K562 (cell line): ENCODE measurements around the gene ATP5PD. TPM values are rescaled to one million over a fixed set of nuclear protein-coding genes. Genes with fewer than 3 reads are reported as not detected.

Experiments used
- ATAC-seq: fragments of 200-7000 bp; cut with Tn5 transposase; 3 replicates; pipeline ENCODE4 v1.9.1; 2020; ENCODE audit warnings: moderate library complexity
- BruUV-seq: library from RNA; stranded (reverse); fragments of 400-500 nt; replicated peaks from 2 replicates; lab custom pipeline; 2021; lab: Mats Ljungman, UMichigan
- CTCF ChIA-PET: fragments of 300-600 bp; formaldehyde crosslinking; extraction: SDS; loops from one replicate; lab custom pipeline; 2021; ENCODE audit warnings: low intra/inter-chr PET ratio; lab: Yijun Ruan, JAX
- POLR2A ChIA-PET: fragments of 300-600, 350-650 bp; sonication (Branson Sonifier 250); formaldehyde crosslinking; extraction: SDS; loops from one replicate; lab custom pipeline; 2021; ENCODE audit warnings: antibody characterized with exemption, inconsistent platforms; lab: Yijun Ruan, JAX
- DNase-seq, 4 experiments: peaks; one replicate each; pipeline versions ENCODE4 v3.0.0 to v3.0.0-alpha.2; 2011 to 2018; ENCODE audit warnings: low spot score in 3 of 4, mixed read lengths in 3 of 4; ENCODE audit errors: extremely low read depth in 1 of 4
- FAIRE-seq: peaks from 2 replicates; lab custom pipeline; 2011; peaks lifted over from hg19 to GRCh38; lab: Jason Lieb, UNC
- H2AFZ ChIP-seq: 2 replicates; pipeline ENCODE4 v1.6.0; 2011; ENCODE audit warnings: low read depth, low read length, control low read depth, inconsistent platforms
- H3K27ac ChIP-seq: fragments of 200-600 bp; 3 replicates; pipeline ENCODE4 v1.8.0; 2011; ENCODE audit warnings: low read depth, mild to moderate bottlenecking, control low read depth, inconsistent platforms, low read length, moderate library complexity, mixed read lengths; ENCODE audit errors: extremely low read depth
- H3K27me3 ChIP-seq, 2 experiments: fragments of 300-600 bp in 1 of 2; 2 replicates in 1 of 2; 3 replicates in 1 of 2; pipeline versions ENCODE4 v1.6.0 to v1.8.0; 2011; ENCODE audit warnings: inconsistent platforms in 2 of 2, low read length in 2 of 2, mild to moderate bottlenecking in 1 of 2, mixed read lengths in 1 of 2, moderate library complexity in 1 of 2; ENCODE audit not compliant: control insufficient read depth in 2 of 2, insufficient read depth in 2 of 2
- H3K36me3 ChIP-seq: fragments of 300-600 bp; 3 replicates; pipeline ENCODE4 v1.8.0; 2011; ENCODE audit warnings: mild to moderate bottlenecking, low read length, inconsistent platforms; ENCODE audit not compliant: control insufficient read depth, insufficient read depth
- H3K4me1 ChIP-seq, 2 experiments: fragments of 200-600 bp in 1 of 2; replicated peaks in 1 of 2; 2 replicates in 1 of 2; 3 replicates in 1 of 2; pipeline versions ENCODE4 v1.5.1 to v1.8.0; 2011; ENCODE audit warnings: inconsistent platforms in 2 of 2, low read length in 2 of 2, mild to moderate bottlenecking in 1 of 2, mixed read lengths in 1 of 2, moderate library complexity in 1 of 2; ENCODE audit not compliant: control insufficient read depth in 2 of 2, insufficient read depth in 2 of 2
- H3K4me2 ChIP-seq: 2 replicates; pipeline ENCODE4 v1.6.1; 2011; ENCODE audit warnings: low read length, control low read depth, inconsistent platforms, mixed read lengths; ENCODE audit not compliant: insufficient read depth
- H3K4me3 ChIP-seq: fragments of 200-600 bp; sonication (generic), shearing (Covaris generic); 2 replicates; pipeline ENCODE4 v1.5.1; 2016; ENCODE audit warnings: control low read depth, inconsistent platforms
- H3K79me2 ChIP-seq: fragments of 200-600 bp; 3 replicates; pipeline ENCODE4 v1.8.0; 2011; ENCODE audit warnings: low read length, inconsistent platforms; ENCODE audit not compliant: control insufficient read depth, insufficient read depth
- H3K9ac ChIP-seq, 2 experiments: 2 replicates each; pipeline versions ENCODE4 v1.6.0 to v1.6.1; 2011; ENCODE audit warnings: low read depth in 2 of 2, low read length in 2 of 2, control low read depth in 1 of 2, inconsistent platforms in 1 of 2, mild to moderate bottlenecking in 1 of 2, mixed read lengths in 1 of 2; ENCODE audit not compliant: insufficient read depth in 1 of 2
- H3K9me1 ChIP-seq: one replicate; pipeline ENCODE4 v1.6.0; 2011; ENCODE audit warnings: inconsistent platforms, mild to moderate bottlenecking, low read length, moderate library complexity; ENCODE audit not compliant: control insufficient read depth, insufficient read depth
- H3K9me3 ChIP-seq: replicated peaks from 2 replicates; pipeline ENCODE4 v1.5.1; 2011; ENCODE audit warnings: low read depth, low read length, inconsistent platforms; ENCODE audit not compliant: control insufficient read depth, insufficient read depth
- H4K20me1 ChIP-seq: replicated peaks from 2 replicates; pipeline ENCODE4 v1.6.1; 2011; ENCODE audit warnings: low read length, inconsistent platforms, mixed read lengths; ENCODE audit not compliant: control insufficient read depth, insufficient read depth
- DNMT1 ChIP-seq: fragments of 450-650 bp; IDR thresholded peaks from 2 replicates; pipeline ENCODE4 v1.6.1; 2016; ENCODE audit warnings: antibody characterized with exemption, mild to moderate bottlenecking
- HEY1 ChIP-seq: fragments of 250-450 bp; sonication (Bioruptor Pico); IDR thresholded peaks from 2 replicates; pipeline ENCODE4 v1.5.0; 2020; ENCODE audit warnings: mild to moderate bottlenecking, moderate library complexity, borderline replicate concordance
- HNRNPLL ChIP-seq: fragments of 200-400 bp; formaldehyde crosslinking; IDR thresholded peaks from 2 replicates; pipeline ENCODE4 v1.6.1; 2017; ENCODE audit warnings: low read length, low read depth, mild to moderate bottlenecking; ENCODE audit not compliant: poor library complexity, severe bottlenecking
- ILK ChIP-seq: fragments of 450-650 bp; IDR thresholded peaks from 2 replicates; pipeline ENCODE4 v1.6.1; 2016; ENCODE audit warnings: missing genetic modification characterization, low read depth, mild to moderate bottlenecking, missing compliant biosample characterization, moderate library complexity, borderline replicate concordance
- MCM3 ChIP-seq: fragments of 450-650 bp; IDR thresholded peaks from 2 replicates; pipeline ENCODE4 v1.6.1; 2016
- NELFE ChIP-seq: IDR thresholded peaks from 2 replicates; pipeline ENCODE4 v1.6.1; 2011; ENCODE audit warnings: mild to moderate bottlenecking; ENCODE audit not compliant: insufficient read depth, insufficient read length
- PHF21A ChIP-seq: fragments of 450-650 bp; IDR thresholded peaks from 2 replicates; pipeline ENCODE4 v1.6.1; 2017; ENCODE audit warnings: low read depth, borderline replicate concordance
- PKNOX1 ChIP-seq: fragments of 450-650 bp; IDR thresholded peaks from 2 replicates; pipeline ENCODE4 v1.6.1; 2016
- RBM34 ChIP-seq: fragments of 200-400 bp; formaldehyde crosslinking; IDR thresholded peaks from 2 replicates; pipeline ENCODE4 v1.6.1; 2018; ENCODE audit warnings: low read length, borderline replicate concordance; ENCODE audit not compliant: insufficient read depth
- SMARCE1 ChIP-seq: fragments of 450-650 bp; IDR thresholded peaks from 2 replicates; pipeline ENCODE4 v1.7.1; 2016; ENCODE audit warnings: mild to moderate bottlenecking
- ZNF197 ChIP-seq: fragments of 200-800 bp; sonication (Bioruptor generic); IDR thresholded peaks from 2 replicates; pipeline ENCODE4 v1.6.1; 2016; ENCODE audit warnings: low read depth, missing genetic modification characterization, missing compliant biosample characterization
- ZNF324 ChIP-seq: fragments of 250-450 bp; sonication (Bioruptor Pico); IDR thresholded peaks from 2 replicates; pipeline ENCODE4 v1.4.0; 2020; ENCODE audit warnings: mild to moderate bottlenecking
- ZNF408 ChIP-seq: fragments of 250-450 bp; sonication (Bioruptor Pico); IDR thresholded peaks from 2 replicates; pipeline ENCODE4 v1.4.0; 2020; ENCODE audit warnings: low read depth, mild to moderate bottlenecking, moderate library complexity
- WGBS: fragments of 100-300 bp; shearing (Covaris generic); methylation state at CpG from one replicate; pipeline ENCODE4 v1.1.6; 2016; ENCODE audit warnings: low coverage, mixed read lengths; ENCODE audit not compliant: insufficient coverage; ENCODE audit errors: missing lambda C conversion rate; 5-methylcytosine and 5-hydroxymethylcytosine counted together
- in situ Hi-C: fragments of 300-500 bp; cut with MboI; formaldehyde crosslinking; loops from 4 replicates; pipeline ENCODE4 v1.15.0; 2018; ENCODE audit warnings: inconsistent platforms, mixed read lengths
- intact Hi-C: fragments of 100-400 bp; cut with micrococcal nuclease; formaldehyde crosslinking; loops from 2 replicates; pipeline ENCODE4 v1.14.2; 2022
- polyA plus RNA-seq, 8 experiments: library from polyadenylated mRNA; depleted of rRNA in 4 of 8; stranded (reverse) in 5 of 8; unstranded in 3 of 8; fragments of >200 nt; fragmentation: Nextera tagmentation in 2 of 8; fragmentation: Illumina TruSeq in 1 of 8; extraction: Ambion mirVana in 2 of 8; extraction: Trizol in 1 of 8; gene quantifications; 2 replicates each; pipeline versions ENCODE4 v1.2.1 to v1.2.3, GENCODE V29; 2011 to 2014; ENCODE audit warnings: inconsistent platforms in 1 of 8, missing spikeins in 1 of 8
- total RNA-seq, 7 experiments: library from RNA; depleted of rRNA in 6 of 7; stranded (reverse); fragments of >200 nt in 6 of 7; fragmentation: Illumina TruSeq in 2 of 7; extraction: Trizol in 2 of 7; gene quantifications; 2 replicates each; pipeline versions ENCODE4 v1.2.1 to v1.2.3, GENCODE V29; 2011 to 2021; ENCODE audit warnings: low replicate concordance in 1 of 7
- TF ChIP-seq, protein P1 (sequence below): sonication (generic); formaldehyde crosslinking; IDR thresholded peaks from 2 replicates; pipeline ENCODE4 v1.8.0; 2023; ENCODE audit warnings: mild to moderate bottlenecking, missing genetic modification reagents

ATP5PD gene
- total and polyA plus RNA-seq, 9 of the 15 experiments (the other 6 are each of a cell fraction or from before 2014, with no cell fraction given), result 271 to 828 (median 432) TPM

GRCh38 chr17:75001915-75002843 is 44.6 kb downstream of the ATP5PD start:
- Histone ChIP-seq H4K20me1 (no peaks in the 10 kb centered on the region), H3K4me1 (peaks cover 8 to 25% of the 10 kb centered on the region in 2 experiments; a peak in 4 of 5 replicates), H3K9me1 (peaks cover 3% of the 10 kb centered on the region), H3K9me3 (no peaks in the 10 kb centered on the region), H3K79me2 (no peaks in the 10 kb centered on the region), H2AFZ (no peak overlapping the region), H3K4me2 (no peak overlapping the region), H3K4me3 (no peak overlapping the region), H3K36me3 (peaks cover 24% of the 10 kb centered on the region; the same call in 1 of the 3 replicates), H3K9ac (no peak overlapping the region), H3K27ac (no peak overlapping the region), H3K27me3 (no peaks in the 10 kb centered on the region)
- DNase-seq (no peak), FAIRE-seq (no peak), ATAC-seq (no peak)
- no TSS peak for BruUV-seq
- no peak for TF ChIP-seq ZNF197 (CRISPR knock-in tag)
- TF ChIP-seq DNMT1, result no peak
- no peak for TF ChIP-seq ZNF324
- TF ChIP-seq HEY1 (CRISPR knock-in tag), result no peak
- TF ChIP-seq ZNF408 (CRISPR knock-in tag), result no peak
- TF ChIP-seq PHF21A, result no peak
- no peak for TF ChIP-seq RBM34
- no peak for TF ChIP-seq SMARCE1
- no peak for TF ChIP-seq NELFE
- TF ChIP-seq PKNOX1, result no peak
- TF ChIP-seq HNRNPLL, result no peak
- TF ChIP-seq, protein P1, sequence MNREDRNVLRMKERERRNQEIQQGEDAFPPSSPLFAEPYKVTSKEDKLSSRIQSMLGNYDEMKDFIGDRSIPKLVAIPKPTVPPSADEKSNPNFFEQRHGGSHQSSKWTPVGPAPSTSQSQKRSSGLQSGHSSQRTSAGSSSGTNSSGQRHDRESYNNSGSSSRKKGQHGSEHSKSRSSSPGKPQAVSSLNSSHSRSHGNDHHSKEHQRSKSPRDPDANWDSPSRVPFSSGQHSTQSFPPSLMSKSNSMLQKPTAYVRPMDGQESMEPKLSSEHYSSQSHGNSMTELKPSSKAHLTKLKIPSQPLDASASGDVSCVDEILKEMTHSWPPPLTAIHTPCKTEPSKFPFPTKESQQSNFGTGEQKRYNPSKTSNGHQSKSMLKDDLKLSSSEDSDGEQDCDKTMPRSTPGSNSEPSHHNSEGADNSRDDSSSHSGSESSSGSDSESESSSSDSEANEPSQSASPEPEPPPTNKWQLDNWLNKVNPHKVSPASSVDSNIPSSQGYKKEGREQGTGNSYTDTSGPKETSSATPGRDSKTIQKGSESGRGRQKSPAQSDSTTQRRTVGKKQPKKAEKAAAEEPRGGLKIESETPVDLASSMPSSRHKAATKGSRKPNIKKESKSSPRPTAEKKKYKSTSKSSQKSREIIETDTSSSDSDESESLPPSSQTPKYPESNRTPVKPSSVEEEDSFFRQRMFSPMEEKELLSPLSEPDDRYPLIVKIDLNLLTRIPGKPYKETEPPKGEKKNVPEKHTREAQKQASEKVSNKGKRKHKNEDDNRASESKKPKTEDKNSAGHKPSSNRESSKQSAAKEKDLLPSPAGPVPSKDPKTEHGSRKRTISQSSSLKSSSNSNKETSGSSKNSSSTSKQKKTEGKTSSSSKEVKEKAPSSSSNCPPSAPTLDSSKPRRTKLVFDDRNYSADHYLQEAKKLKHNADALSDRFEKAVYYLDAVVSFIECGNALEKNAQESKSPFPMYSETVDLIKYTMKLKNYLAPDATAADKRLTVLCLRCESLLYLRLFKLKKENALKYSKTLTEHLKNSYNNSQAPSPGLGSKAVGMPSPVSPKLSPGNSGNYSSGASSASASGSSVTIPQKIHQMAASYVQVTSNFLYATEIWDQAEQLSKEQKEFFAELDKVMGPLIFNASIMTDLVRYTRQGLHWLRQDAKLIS (CRISPR knock-in tag), result no peak
- TF ChIP-seq ILK (tag), result no peak
- TF ChIP-seq MCM3, result no peak
- intact Hi-C loops, result loop anchor here (10.0 kb wide), 1 partner anchor 77 kb away; the partner anchor contains the start of genes OTOP2 and USH1G
- in situ Hi-C loops, result no loop called here
- WGBS, result 74% methylated on average over 15 of the region's 15 CpGs
- POLR2A ChIA-PET, result interaction anchor here (0.7 to 7.2 kb wide), 5 partner anchors 10 to 132 kb away, joined by 3 to 56 read pairs (median 4); partner anchors contain the start of genes CDR2L and MRPL58
- CTCF ChIA-PET, result no interaction called here
